AG09319 (cell line): ENCODE data around the gene SORCS1.

Experiments
- DNase-seq: peaks from one replicate; pipeline ENCODE4 v3.0.0-alpha.2; 2010; ENCODE audit warnings: low read depth; ENCODE audit errors: extremely low read depth
- CTCF ChIP-seq: IDR thresholded peaks from 2 replicates; pipeline ENCODE4 v1.5.1; 2011; ENCODE audit warnings: low read depth, mild to moderate bottlenecking, inconsistent platforms, low read length, moderate library complexity

SORCS1 gene

GRCh38 chr10:106565546-106565945, 599.0 kb downstream of the SORCS1 start:
- DNase-seq, result no peak

GRCh38 chr10:106563384-106563783, 601.1 kb downstream of the SORCS1 start:
- TF ChIP-seq CTCF, result no peak
- no peak for DNase-seq

More at GRCh38 chr10:106565546-106565945, 599.0 kb downstream of the SORCS1 start:
- TF ChIP-seq CTCF, result no peak

- DNase-seq, result no peak
- TF ChIP-seq CTCF, result no peak
These were observed 603.4 kb downstream of the SORCS1 start for GRCh38 chr10:106560925-106561640.

GRCh38 chr10:106559442-106559841, 605.1 kb downstream of the SORCS1 start:
- no peak for DNase-seq
- no peak for TF ChIP-seq CTCF

- DNase-seq, result no peak
- TF ChIP-seq CTCF, result no peak
These were observed 606.4 kb downstream of the SORCS1 start for GRCh38 chr10:106557951-106558733.

GRCh38 chr10:106557053-106557452, 607.5 kb downstream of the SORCS1 start:
- no peak for TF ChIP-seq CTCF
- no peak for DNase-seq

- TF ChIP-seq CTCF, result no peak; the same call in 1 of the 2 replicates
- DNase-seq, result no peak
These were observed 608.9 kb downstream of the SORCS1 start for GRCh38 chr10:106555599-106555998.
